IPS DF 4.7 (cell line): ENCODE measurements around the gene MYOM3.
"Not testable (repeated sequence)": the region's sequence is repeated elsewhere in the genome, so short reads cannot be mapped to it uniquely, and the experiment has no call there.

Experiments used
- DNase-seq: peaks from one replicate; pipeline ENCODE4 v3.0.0-alpha.2; 2013; ENCODE audit warnings: low spot score; ENCODE audit errors: extremely low read depth

The MYOM3 gene

GRCh38 chr1:24074817-24075589, 36.9 kb downstream of the MYOM3 start:
- DNase-seq: no peak

GRCh38 chr1:24074196-24074595, 37.7 kb downstream of the MYOM3 start:
- DNase-seq: no peak

GRCh38 chr1:24071941-24072340, 40.0 kb downstream of the MYOM3 start:
- DNase-seq: no peak

- DNase-seq: peak; percentile 80
These were observed 41.0 kb downstream of the MYOM3 start for GRCh38 chr1:24070821-24071393.

GRCh38 chr1:24069817-24070216, 42.1 kb downstream of the MYOM3 start:
- DNase-seq: no peak

GRCh38 chr1:24067978-24068377, 44.0 kb downstream of the MYOM3 start:
- no peak for DNase-seq

- no peak for DNase-seq
These were observed 46.6 kb downstream of the MYOM3 start for GRCh38 chr1:24065304-24065703.

GRCh38 chr1:24062221-24062620, 49.7 kb downstream of the MYOM3 start:
- DNase-seq: no peak

- DNase-seq: no peak
These were observed 51.5 kb downstream of the MYOM3 start for GRCh38 chr1:24060482-24060881.

- DNase-seq: no peak
These were observed 53.1 kb downstream of the MYOM3 start for GRCh38 chr1:24058671-24059455.

GRCh38 chr1:24057171-24057570, 54.8 kb downstream of the MYOM3 start:
- DNase-seq: no peak

GRCh38 chr1:24055681-24056080, 56.3 kb downstream of the MYOM3 start:
- no peak for DNase-seq

GRCh38 chr1:24052220-24052619, 59.7 kb downstream of the MYOM3 start:
- no peak for DNase-seq

GRCh38 chr1:24051206-24051945, 60.6 kb downstream of the MYOM3 start:
- no peak for DNase-seq

GRCh38 chr1:24049733-24050132, 62.2 kb downstream of the MYOM3 start:
- DNase-seq: no peak

GRCh38 chr1:24048894-24049293, 63.0 kb downstream of the MYOM3 start:
- not testable (repeated sequence) for DNase-seq

- no peak for DNase-seq
These were observed 63.6 kb downstream of the MYOM3 start for GRCh38 chr1:24048205-24048869.

GRCh38 chr1:24047110-24047477, 64.8 kb downstream of the MYOM3 start:
- DNase-seq: no peak

- no peak for DNase-seq
These were observed 66.2 kb downstream of the MYOM3 start for GRCh38 chr1:24045771-24046170.

- DNase-seq: not testable (repeated sequence)
These were observed 67.3 kb downstream of the MYOM3 start for GRCh38 chr1:24044672-24045071.

- no peak for DNase-seq
These were observed 68.4 kb downstream of the MYOM3 start for GRCh38 chr1:24043345-24044032.
